ENCODE data around the gene INPP4B.
"Not testable (repeated sequence)": the region's sequence is repeated elsewhere in the genome, so short reads cannot be mapped to it uniquely, and the experiment has no call there.

Gene INPP4B

DNA sequence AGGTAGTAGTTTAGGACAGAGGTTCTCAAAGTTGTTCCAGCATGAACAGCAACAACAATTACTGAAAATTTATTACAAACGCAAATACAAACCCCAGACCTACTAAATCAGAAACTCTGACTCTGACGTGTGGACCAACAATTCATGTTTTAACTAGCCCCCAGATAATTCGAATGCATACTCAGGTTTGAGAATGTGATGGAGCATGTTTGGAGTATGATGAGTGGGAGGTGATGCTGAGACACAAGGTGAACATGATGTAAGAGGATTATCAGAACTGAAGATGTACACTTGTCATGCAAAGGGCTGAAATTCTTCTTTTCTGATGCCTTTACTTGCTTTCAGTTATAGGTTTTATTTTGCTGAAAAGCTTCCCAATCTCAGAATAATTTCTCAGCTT lies 323.0 kb downstream of the INPP4B start:
- TF ChIP-seq CTCF (IDR thresholded peaks at IDR 0.05; ENCODE audit: poor library complexity, severe bottlenecking) = no peak
- ATAC-seq (ENCODE audit: low read depth) (no peak; the same call in 2 of the 3 replicates), DNase-seq (ENCODE audit: low spot score) (no peak)

DNA sequence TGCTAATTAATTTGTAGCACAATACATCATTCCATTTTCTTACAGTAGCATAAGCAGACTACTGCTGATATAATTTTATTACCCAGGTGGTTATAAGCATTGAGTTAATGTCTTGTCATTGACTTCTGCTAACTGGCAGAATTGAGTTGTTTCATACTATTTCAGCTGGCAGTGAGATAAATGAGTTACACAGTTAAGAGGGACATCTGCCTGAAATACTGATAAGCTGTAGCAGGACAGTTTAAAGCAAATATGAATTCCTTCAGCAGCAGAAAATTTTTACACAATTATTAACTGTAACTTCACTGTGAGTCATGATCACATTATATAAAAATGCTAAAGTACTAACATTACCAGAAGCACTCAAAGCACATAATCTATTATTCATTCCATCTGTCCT lies 326.8 kb downstream of the INPP4B start:
- Histone ChIP-seq H3K9me3 (ENCODE audit: severe bottlenecking) (no peaks in the 10 kb centered on the region), H3K4me1 (ENCODE audit: insufficient read depth, poor library complexity, severe bottlenecking) (peaks cover 21% of the 10 kb centered on the region), H3K4me3 (ENCODE audit: severe bottlenecking) (no peak overlapping the region), H3K27ac (ENCODE audit: poor library complexity, severe bottlenecking) (peak overlapping the region; percentile 26), H3K36me3 (ENCODE audit: low read depth) (no peaks in the 10 kb centered on the region), H3K27me3 (ENCODE audit: insufficient read depth, poor library complexity, severe bottlenecking) (no peaks in the 10 kb centered on the region)
- DNase-seq (ENCODE audit: low spot score) (no peak), ATAC-seq (ENCODE audit: low read depth) (peak; percentile 69)
- TF ChIP-seq CTCF (IDR thresholded peaks at IDR 0.05; ENCODE audit: poor library complexity, severe bottlenecking) = peak; percentile 78

More for the DNA sequence above, 323.0 kb downstream of the INPP4B start:
- peaks cover 10% of the 10 kb centered on the region for H3K4me1 ChIP-seq (ENCODE audit: insufficient read depth, poor library complexity, severe bottlenecking)
- no peaks in the 10 kb centered on the region for H3K9me3 ChIP-seq (ENCODE audit: severe bottlenecking)
- H3K27me3 ChIP-seq (ENCODE audit: insufficient read depth, poor library complexity, severe bottlenecking) = no peaks in the 10 kb centered on the region
- no peak overlapping the region for H3K4me3 ChIP-seq (ENCODE audit: severe bottlenecking)
- H3K27ac ChIP-seq (ENCODE audit: poor library complexity, severe bottlenecking) = no peak overlapping the region
- no peaks in the 10 kb centered on the region for H3K36me3 ChIP-seq (ENCODE audit: low read depth)

- Histone ChIP-seq H3K4me1 (ENCODE audit: insufficient read depth, poor library complexity, severe bottlenecking) (peaks cover 28% of the 10 kb centered on the region), H3K36me3 (ENCODE audit: low read depth) (no peaks in the 10 kb centered on the region), H3K27me3 (ENCODE audit: insufficient read depth, poor library complexity, severe bottlenecking) (no peaks in the 10 kb centered on the region), H3K9me3 (ENCODE audit: severe bottlenecking) (no peaks in the 10 kb centered on the region), H3K27ac (ENCODE audit: poor library complexity, severe bottlenecking) (peak overlapping the region; percentile 76), H3K4me3 (ENCODE audit: severe bottlenecking) (no peak overlapping the region)
- DNase-seq (ENCODE audit: low spot score) = no peak
- no peak for TF ChIP-seq CTCF (IDR thresholded peaks at IDR 0.05; ENCODE audit: poor library complexity, severe bottlenecking)
- peak; percentile 82 for ATAC-seq (ENCODE audit: low read depth)
Measured at GRCh38 chr4:142516686-142517526, 329.2 kb downstream of the INPP4B start.

DNA sequence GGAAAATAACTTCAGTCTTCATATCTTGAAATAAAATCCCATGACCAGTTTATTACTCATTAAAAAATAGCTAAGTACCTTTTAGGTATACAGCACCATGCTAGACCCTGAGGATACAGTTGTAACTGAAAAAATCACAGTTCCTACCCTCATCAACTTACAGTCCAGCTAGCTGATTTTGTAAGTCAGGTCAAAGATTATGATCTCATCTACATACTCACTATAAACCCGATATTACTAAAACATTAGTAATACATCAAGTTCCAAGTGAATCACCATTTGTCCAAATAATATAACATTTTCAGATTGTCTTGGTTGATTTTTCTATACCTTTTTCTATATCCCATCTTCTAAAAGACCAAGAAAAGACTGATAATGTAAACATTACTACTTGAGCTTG lies 333.9 kb downstream of the INPP4B start:
- H3K9me3 ChIP-seq (ENCODE audit: severe bottlenecking) = no peaks in the 10 kb centered on the region
- H3K4me3 ChIP-seq (ENCODE audit: severe bottlenecking) = no peak overlapping the region
- no peaks in the 10 kb centered on the region for H3K27me3 ChIP-seq (ENCODE audit: insufficient read depth, poor library complexity, severe bottlenecking)
- no peak for TF ChIP-seq CTCF (IDR thresholded peaks at IDR 0.05; ENCODE audit: poor library complexity, severe bottlenecking)
- H3K4me1 ChIP-seq (ENCODE audit: insufficient read depth, poor library complexity, severe bottlenecking) = peaks cover 19% of the 10 kb centered on the region
- H3K27ac ChIP-seq (ENCODE audit: poor library complexity, severe bottlenecking) = peak overlapping the region; percentile 63
- DNase-seq (ENCODE audit: low spot score) = no peak
- ATAC-seq (ENCODE audit: low read depth) = peak; percentile 81
- no peaks in the 10 kb centered on the region for H3K36me3 ChIP-seq (ENCODE audit: low read depth)

- no peaks in the 10 kb centered on the region for H3K36me3 ChIP-seq (ENCODE audit: low read depth)
- H3K4me3 ChIP-seq (ENCODE audit: severe bottlenecking) = no peak overlapping the region
- H3K9me3 ChIP-seq (ENCODE audit: severe bottlenecking) = no peaks in the 10 kb centered on the region
- DNase-seq (ENCODE audit: low spot score) = no peak
- no peaks in the 10 kb centered on the region for H3K27me3 ChIP-seq (ENCODE audit: insufficient read depth, poor library complexity, severe bottlenecking)
- no peak for ATAC-seq (ENCODE audit: low read depth)
- no peak for TF ChIP-seq CTCF (IDR thresholded peaks at IDR 0.05; ENCODE audit: poor library complexity, severe bottlenecking)
- H3K4me1 ChIP-seq (ENCODE audit: insufficient read depth, poor library complexity, severe bottlenecking) = peaks cover 10% of the 10 kb centered on the region
- no peak overlapping the region for H3K27ac ChIP-seq (ENCODE audit: poor library complexity, severe bottlenecking)
Measured at GRCh38 chr4:142509881-142510280, 336.2 kb downstream of the INPP4B start.

- not testable (repeated sequence) for H3K9me3 ChIP-seq (ENCODE audit: severe bottlenecking); H3K27ac ChIP-seq (ENCODE audit: poor library complexity, severe bottlenecking); H3K36me3 ChIP-seq (ENCODE audit: low read depth); ATAC-seq (ENCODE audit: low read depth); H3K27me3 ChIP-seq (ENCODE audit: insufficient read depth, poor library complexity, severe bottlenecking); DNase-seq (ENCODE audit: low spot score); H3K4me3 ChIP-seq (ENCODE audit: severe bottlenecking)
- H3K4me1 ChIP-seq (ENCODE audit: insufficient read depth, poor library complexity, severe bottlenecking) = peaks cover 10% of the 10 kb centered on the region
Measured at GRCh38 chr4:142509381-142509780, 336.7 kb downstream of the INPP4B start.

All from RWPE2 (cell line).